Kidney epithelial cell (primary cell): ENCODE measurements around the gene CUX1. TPM values are rescaled to one million over a fixed set of nuclear protein-coding genes. Genes with fewer than 3 reads are reported as not detected.
A peak's percentile ranks its signal among the peaks of the same experiment; 100 is the strongest.

Experiments used
- DNase-seq: peaks from one replicate; pipeline ENCODE4 v3.0.0-alpha.2; 2010; ENCODE audit warnings: low read depth
- H3K27me3 ChIP-seq: 2 replicates; pipeline ENCODE4 v1.6.0; 2011; ENCODE audit warnings: low read length; ENCODE audit not compliant: control insufficient read depth, insufficient read depth
- H3K36me3 ChIP-seq: 2 replicates; pipeline ENCODE4 v1.5.1; 2011; ENCODE audit warnings: low read length; ENCODE audit not compliant: control insufficient read depth, insufficient read depth
- H3K4me3 ChIP-seq: 2 replicates; pipeline ENCODE4 v1.5.1; 2011; ENCODE audit warnings: low read depth, mild to moderate bottlenecking, control low read depth, low read length
- CTCF ChIP-seq: IDR thresholded peaks from 2 replicates; pipeline ENCODE4 v1.5.1; 2011; ENCODE audit warnings: mild to moderate bottlenecking, moderate library complexity, low read length, control low read depth, inconsistent platforms; ENCODE audit not compliant: insufficient read depth, poor library complexity, severe bottlenecking
- total RNA-seq: library from RNA; depleted of rRNA; stranded (reverse); fragments of >200 nt; gene quantifications from 2 replicates; pipeline ENCODE4 v1.2.3, GENCODE V29; 2015

Gene CUX1
- total RNA-seq, 1 donor from 2014 or later, result 56.7 TPM

- no peaks in the 10 kb centered on the region for H3K36me3 ChIP-seq
- no peaks in the 10 kb centered on the region for H3K27me3 ChIP-seq
- no peak overlapping the region for H3K4me3 ChIP-seq
- no peak for DNase-seq
- no peak for TF ChIP-seq CTCF
These were observed 36.8 kb downstream of the CUX1 start for GRCh38 chr7:101854084-101854865.

- H3K27me3 ChIP-seq, result no peaks in the 10 kb centered on the region
- peak; percentile 49 for TF ChIP-seq CTCF
- DNase-seq, result peak; percentile 69
- H3K36me3 ChIP-seq, result no peaks in the 10 kb centered on the region
- H3K4me3 ChIP-seq, result peak overlapping the region; percentile 20
These were observed 39.3 kb downstream of the CUX1 start for GRCh38 chr7:101856473-101857357.

- Histone ChIP-seq H3K36me3 (no peaks in the 10 kb centered on the region), H3K27me3 (no peaks in the 10 kb centered on the region), H3K4me3 (no peak overlapping the region)
- no peak for DNase-seq
- TF ChIP-seq CTCF, result no peak
These were observed 40.0 kb downstream of the CUX1 start for GRCh38 chr7:101857358-101857811.

- DNase-seq, result no peak
- no peak for TF ChIP-seq CTCF
- H3K4me3 ChIP-seq, result no peak overlapping the region
- no peaks in the 10 kb centered on the region for H3K36me3 ChIP-seq
- H3K27me3 ChIP-seq, result no peaks in the 10 kb centered on the region
These were observed 41.3 kb downstream of the CUX1 start for GRCh38 chr7:101858437-101859385.

- Histone ChIP-seq H3K4me3 (no peak overlapping the region), H3K36me3 (no peaks in the 10 kb centered on the region), H3K27me3 (no peaks in the 10 kb centered on the region)
- DNase-seq, result no peak
- no peak for TF ChIP-seq CTCF
These were observed 42.1 kb downstream of the CUX1 start for GRCh38 chr7:101859411-101860106.
